GM18873 (cell line): ENCODE results near the gene UCHL1.
"Not testable (repeated sequence)": the region's sequence is repeated elsewhere in the genome, so short reads cannot be mapped to it uniquely, and the experiment has no call there.

Source experiments
- ATAC-seq: cut with Tn5 transposase; IDR thresholded peaks from one replicate; pipeline ENCODE4 v1.9.1; 2021; ENCODE audit warnings: mild to moderate bottlenecking, moderate library complexity, moderate number of reproducible peaks; ENCODE audit not compliant: unreplicated experiment, low FRiP score

The UCHL1 gene

GRCh38 chr4:41287005-41287404 is 30.3 kb downstream of the UCHL1 start:
- ATAC-seq = no peak

DNA sequence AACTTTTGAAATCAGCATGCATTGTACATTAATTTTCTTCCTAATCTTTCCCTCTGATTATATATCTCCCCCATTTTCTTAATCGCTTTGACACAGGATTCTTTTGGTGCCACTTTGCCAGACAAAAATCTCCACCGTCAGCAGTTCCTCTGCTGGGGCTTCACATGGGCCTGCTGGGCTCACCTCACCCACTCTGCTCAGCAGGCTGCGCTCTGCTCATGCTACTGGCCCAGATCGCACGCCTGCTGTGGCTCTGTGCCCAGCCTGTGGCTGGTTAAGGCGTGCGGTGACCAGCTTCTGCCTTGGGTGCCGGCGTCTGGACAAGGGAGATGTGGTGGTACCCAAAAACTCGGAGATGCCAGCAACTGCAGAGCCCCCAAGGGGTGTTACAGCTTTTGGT is 31.1 kb downstream of the UCHL1 start:
- no peak for ATAC-seq

DNA sequence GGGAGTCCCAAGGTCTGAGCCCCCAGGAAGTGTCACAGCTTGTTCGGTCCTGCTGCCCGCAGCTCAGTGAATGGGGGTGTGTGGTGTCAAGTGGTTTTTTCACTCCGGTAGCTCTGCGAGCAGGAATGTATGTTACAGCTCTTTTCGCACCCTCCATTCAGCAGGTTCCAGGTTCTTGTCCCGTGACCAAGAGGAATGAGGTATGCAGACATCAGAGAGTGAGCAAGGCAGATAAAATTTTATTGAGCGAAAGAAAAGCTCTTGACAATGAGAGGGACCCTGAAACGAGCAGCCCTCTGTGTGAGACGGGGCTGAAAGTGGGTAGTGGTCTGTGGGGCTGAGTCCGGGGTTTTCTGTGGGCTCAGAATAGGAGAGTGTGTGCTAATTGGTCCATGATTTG is 31.5 kb downstream of the UCHL1 start:
- ATAC-seq = no peak

DNA sequence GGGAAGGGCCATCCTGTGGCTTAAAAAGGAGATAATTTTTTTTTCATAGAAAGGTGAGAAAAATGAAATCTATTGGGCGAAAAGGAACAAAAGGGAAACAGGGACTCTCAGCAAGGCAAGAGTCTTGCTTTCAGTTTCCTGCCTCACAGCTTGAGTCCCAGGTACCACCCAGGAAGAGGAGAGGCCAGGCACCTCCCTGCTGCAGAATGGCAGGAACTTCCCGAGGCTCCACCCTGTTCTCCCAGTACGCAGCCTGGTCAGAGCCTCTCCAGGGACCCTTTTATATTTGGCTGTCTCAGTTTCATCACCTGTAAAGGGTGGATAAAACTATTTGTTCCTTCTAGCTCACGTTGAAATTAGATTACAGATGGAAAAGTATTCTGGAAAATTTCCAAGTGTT is 33.8 kb downstream of the UCHL1 start:
- ATAC-seq = no peak

DNA sequence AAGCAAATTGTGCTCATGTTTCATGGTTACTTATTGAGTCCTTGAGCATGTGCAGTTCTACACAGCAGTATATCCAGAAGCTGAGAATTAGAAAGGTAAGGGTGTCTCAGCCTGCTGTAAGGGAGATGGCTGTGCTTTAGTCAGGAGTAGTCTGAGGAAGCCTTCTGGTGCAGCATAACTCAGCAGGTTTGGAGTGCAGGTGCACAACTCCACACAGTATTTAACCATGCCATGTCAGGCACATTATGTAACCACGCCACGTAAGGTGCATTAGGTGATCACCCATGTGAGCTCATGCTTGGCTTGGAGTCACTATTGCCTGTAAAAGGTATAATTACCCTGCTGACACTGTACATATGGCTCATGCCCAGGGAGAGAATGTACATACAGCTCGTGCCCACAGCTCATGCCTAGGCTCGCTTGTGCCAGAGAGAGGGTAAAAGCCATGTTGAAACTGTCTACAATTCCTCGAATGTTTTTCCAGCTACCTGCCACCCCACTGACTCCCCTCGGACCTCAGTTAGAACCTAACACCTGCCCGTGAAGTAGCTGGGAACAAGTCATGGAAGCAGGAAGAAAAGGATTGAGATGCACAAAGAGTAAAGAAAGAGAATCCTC is 37.8 kb downstream of the UCHL1 start:
- ATAC-seq = no peak

DNA sequence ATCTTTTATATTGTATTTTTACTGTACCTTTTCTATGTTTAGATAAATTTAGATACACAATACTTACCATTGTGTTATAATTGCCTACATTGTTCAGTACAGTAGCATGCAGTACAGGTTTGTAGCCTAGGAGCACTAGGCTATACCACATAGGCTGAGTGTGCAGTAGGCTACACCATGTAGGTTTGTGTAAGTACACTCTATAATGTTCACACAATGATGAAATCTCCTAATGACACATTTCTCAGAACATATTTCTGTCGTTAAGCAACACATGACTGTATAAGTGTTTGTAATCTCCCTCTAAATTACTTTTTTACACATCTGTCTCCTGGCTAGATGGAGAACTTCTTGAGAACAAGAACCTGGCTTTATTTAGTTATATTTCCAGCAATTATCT is 40.3 kb downstream of the UCHL1 start:
- no peak for ATAC-seq

- ATAC-seq = no peak
These were observed 41.1 kb downstream of the UCHL1 start for GRCh38 chr4:41297832-41298231.

DNA sequence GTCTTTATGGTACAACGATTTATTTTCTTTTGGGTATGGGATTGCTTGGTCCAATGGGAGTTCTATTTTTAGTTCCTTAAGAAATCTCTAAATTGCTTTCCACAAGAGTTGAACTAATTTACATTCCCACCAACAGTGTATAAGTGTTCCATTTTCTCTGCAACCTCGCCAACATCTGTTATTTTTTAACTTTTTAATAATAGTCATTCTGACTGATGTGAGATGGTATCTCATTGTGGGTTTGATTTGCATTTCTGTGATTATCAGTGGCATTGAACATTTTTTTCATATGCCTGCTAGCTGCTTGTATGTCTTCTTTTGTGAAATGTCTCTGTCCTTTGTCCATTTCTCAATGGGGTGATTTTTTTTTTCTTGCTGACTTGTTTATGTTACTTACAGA is 42.8 kb downstream of the UCHL1 start:
- ATAC-seq = no peak

GRCh38 chr4:41301137-41301536 is 44.4 kb downstream of the UCHL1 start:
- ATAC-seq = no peak

- ATAC-seq = no peak
These were observed 46.8 kb downstream of the UCHL1 start for GRCh38 chr4:41303372-41304118.

- ATAC-seq = no peak
These were observed 47.5 kb downstream of the UCHL1 start for GRCh38 chr4:41304221-41304620.

GRCh38 chr4:41305476-41305875 is 48.7 kb downstream of the UCHL1 start:
- no peak for ATAC-seq

DNA sequence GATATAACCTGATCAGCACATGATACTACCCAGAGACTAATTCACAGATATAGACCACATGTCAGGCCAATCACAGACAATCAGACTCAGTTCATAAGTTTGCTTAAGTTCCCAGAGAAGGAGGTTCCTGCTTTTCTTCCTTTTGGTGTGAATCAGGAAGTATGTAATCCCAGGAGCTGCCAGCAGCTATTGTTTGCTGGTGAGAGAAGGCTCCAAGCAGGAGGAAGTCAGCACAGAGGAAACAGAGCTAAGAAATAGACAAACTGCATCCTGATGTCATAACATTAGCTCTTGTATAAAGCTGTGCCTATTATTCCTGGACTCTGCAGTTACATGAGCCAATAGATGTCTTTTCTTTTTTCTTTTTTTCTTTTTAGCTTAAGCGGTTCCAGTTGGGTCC is 50.9 kb downstream of the UCHL1 start:
- no peak for ATAC-seq

GRCh38 chr4:41308398-41308797 is 51.7 kb downstream of the UCHL1 start:
- no peak for ATAC-seq

DNA sequence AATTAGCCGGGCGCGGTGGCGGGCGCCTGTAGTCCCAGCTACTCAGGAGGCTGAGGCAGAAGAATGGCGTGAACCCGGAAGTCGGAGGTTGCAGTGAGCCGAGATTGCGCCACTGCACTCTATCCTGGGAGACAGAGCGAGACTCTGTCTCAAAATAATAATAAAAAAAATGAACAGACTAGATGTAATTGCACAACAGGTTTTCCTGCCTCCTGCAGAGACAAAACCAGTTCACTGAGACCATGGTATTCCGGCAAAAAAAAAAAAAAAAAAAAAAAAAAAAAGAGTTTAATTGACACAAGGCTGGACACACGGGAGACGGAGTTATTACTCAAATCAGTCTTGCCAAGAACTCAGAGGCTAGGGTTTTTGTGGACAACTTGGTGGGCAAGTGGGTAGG is 58.7 kb downstream of the UCHL1 start:
- not testable (repeated sequence) for ATAC-seq

DNA sequence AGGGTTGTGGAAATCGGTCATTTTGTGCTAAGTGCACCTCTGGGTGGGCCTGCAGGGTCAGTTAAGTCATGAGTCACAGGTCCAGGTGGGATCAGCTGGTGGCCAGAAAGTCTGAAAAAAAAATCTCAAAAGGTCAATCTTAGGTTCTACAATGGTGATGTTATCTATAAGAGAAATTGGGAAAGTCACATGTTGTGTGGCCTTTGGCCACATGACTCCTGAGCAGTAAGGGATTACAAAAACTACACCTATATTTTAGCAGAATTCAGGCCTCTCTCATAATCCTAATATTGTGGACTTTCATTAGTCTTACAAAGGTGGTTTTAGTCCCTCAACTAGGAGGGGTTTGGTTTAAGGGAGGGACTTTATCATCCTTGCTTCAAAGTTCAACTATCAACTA is 59.1 kb downstream of the UCHL1 start:
- no peak for ATAC-seq
